ENCODE data around the gene PER3. TPM values are rescaled to one million over a fixed set of nuclear protein-coding genes. Genes with fewer than 3 reads are reported as not detected.
A peak's percentile ranks its signal among the peaks of the same experiment; 100 is the strongest.
"Not testable (repeated sequence)": the region's sequence is repeated elsewhere in the genome, so short reads cannot be mapped to it uniquely, and the experiment has no call there.

Gene PER3
- total RNA-seq, 3 donors from 2014 or later (not counting 1 experiment from before 2014, with no cell fraction given) = 9.1 to 20.8 (median 19.2) TPM

DNA sequence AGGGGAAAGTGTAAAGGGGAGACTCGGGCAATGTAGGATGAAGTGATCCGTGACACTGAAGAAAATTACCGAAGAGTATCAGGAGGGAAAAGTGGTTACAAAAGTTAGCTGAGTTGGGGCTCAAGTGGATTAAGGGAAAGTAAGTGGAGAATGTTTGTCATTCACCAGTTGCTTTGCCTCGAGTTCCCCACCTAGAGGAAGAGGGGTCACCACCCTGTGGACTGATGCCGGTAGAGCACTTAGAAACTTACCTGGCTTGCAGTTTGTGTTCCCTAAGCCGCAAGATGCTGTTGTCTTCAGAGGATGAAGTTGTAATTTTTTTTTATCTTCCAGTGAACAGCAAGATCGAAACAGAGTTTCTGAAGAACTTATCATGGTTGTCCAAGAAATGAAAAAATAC lies 1.0 kb downstream of the PER3 start:
- Histone ChIP-seq H3K27me3 (ENCODE audit: control insufficient read depth, insufficient read depth, low read length) (no peaks in the 10 kb centered on the region), H3K9me3 (ENCODE audit: control insufficient read depth, insufficient read depth, low read length) (no peaks in the 10 kb centered on the region), H3K36me3 (ENCODE audit: control insufficient read depth, insufficient read depth, low read length) (peaks cover 12% of the 10 kb centered on the region), H3K4me1 (ENCODE audit: control insufficient read depth, insufficient read depth, low read length) (peaks cover 35% of the 10 kb centered on the region), H3K27ac (ENCODE audit: low read length) (no peak overlapping the region), H3K4me3 (ENCODE audit: low read length) (no peak overlapping the region)
- TF ChIP-seq, protein P1, sequence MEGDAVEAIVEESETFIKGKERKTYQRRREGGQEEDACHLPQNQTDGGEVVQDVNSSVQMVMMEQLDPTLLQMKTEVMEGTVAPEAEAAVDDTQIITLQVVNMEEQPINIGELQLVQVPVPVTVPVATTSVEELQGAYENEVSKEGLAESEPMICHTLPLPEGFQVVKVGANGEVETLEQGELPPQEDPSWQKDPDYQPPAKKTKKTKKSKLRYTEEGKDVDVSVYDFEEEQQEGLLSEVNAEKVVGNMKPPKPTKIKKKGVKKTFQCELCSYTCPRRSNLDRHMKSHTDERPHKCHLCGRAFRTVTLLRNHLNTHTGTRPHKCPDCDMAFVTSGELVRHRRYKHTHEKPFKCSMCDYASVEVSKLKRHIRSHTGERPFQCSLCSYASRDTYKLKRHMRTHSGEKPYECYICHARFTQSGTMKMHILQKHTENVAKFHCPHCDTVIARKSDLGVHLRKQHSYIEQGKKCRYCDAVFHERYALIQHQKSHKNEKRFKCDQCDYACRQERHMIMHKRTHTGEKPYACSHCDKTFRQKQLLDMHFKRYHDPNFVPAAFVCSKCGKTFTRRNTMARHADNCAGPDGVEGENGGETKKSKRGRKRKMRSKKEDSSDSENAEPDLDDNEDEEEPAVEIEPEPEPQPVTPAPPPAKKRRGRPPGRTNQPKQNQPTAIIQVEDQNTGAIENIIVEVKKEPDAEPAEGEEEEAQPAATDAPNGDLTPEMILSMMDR (IDR thresholded peaks at IDR 0.05) = no peak
- ATAC-seq (no peak), DNase-seq (peak in 1 of 2 donors; percentile 25)
- H3K4me3 Mint-ChIP-seq = peak overlapping the region; percentile 18
- H3K4me1 Mint-ChIP-seq = peaks cover 21 to 25% of the 10 kb centered on the region in 2 donors
- peak overlapping the region; percentile 47 to 82 for H3K27ac Mint-ChIP-seq
- WGBS (ENCODE audit: insufficient coverage) = 97% methylated on average over 7 of the region's 7 CpGs
- peaks cover 13% of the 10 kb centered on the region for H3K36me3 Mint-ChIP-seq
- no peaks in the 10 kb centered on the region for H3K27me3 Mint-ChIP-seq (ENCODE audit: low read depth in 2 of 2)
- no peaks in the 10 kb centered on the region for H3K9me3 Mint-ChIP-seq
- intact Hi-C loops (cut with micrococcal nuclease) = loop anchor here (10.0 kb wide), 1 partner anchor 1000 kb away; the partner anchor contains the start of gene CAMTA1

DNA sequence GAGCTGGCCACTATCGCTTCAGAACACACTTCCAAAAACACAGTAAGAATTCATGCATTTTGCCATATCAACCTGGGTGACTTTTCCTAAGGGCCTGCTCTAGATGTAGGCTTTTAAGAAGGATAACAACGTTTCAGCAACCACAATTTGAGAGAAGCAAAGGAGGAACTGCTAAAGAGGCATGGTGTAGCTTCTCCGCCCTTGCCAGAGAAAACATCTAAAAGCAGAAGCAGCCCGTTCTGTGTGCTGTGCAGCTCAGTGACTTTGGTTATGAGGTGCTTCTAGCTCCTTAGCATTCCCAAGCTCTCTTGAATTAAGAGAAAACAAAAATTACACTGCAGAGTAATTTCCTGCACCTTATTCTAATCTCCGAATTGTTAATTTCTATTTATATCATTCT lies 2.7 kb downstream of the PER3 start:
- H3K27me3 Mint-ChIP-seq (ENCODE audit: low read depth in 2 of 2) = no peaks in the 10 kb centered on the region
- intact Hi-C loops (cut with micrococcal nuclease) = loop anchor here (10.0 kb wide), 1 partner anchor 1002 kb away; the partner anchor contains the start of gene CAMTA1
- no peak for ATAC-seq
- no peak for DNase-seq
- H3K27ac ChIP-seq (ENCODE audit: low read length) = no peak overlapping the region
- peaks cover 25% of the 10 kb centered on the region for H3K36me3 Mint-ChIP-seq
- H3K4me3 ChIP-seq (ENCODE audit: low read length) = no peak overlapping the region
- H3K27me3 ChIP-seq (ENCODE audit: control insufficient read depth, insufficient read depth, low read length) = no peaks in the 10 kb centered on the region
- H3K27ac Mint-ChIP-seq = peak overlapping the region in 1 of 2 donors; percentile 53
- peaks cover 8% of the 10 kb centered on the region for H3K9me3 ChIP-seq (ENCODE audit: control insufficient read depth, insufficient read depth, low read length)
- peaks cover 7% of the 10 kb centered on the region for H3K36me3 ChIP-seq (ENCODE audit: control insufficient read depth, insufficient read depth, low read length)
- H3K9me3 Mint-ChIP-seq = peaks cover 0 to 6% of the 10 kb centered on the region in 2 donors
- H3K4me1 ChIP-seq (ENCODE audit: control insufficient read depth, insufficient read depth, low read length) = peaks cover 24% of the 10 kb centered on the region
- H3K4me1 Mint-ChIP-seq = peaks cover 13 to 18% of the 10 kb centered on the region in 2 donors
- TF ChIP-seq, protein P1 (IDR thresholded peaks at IDR 0.05) = no peak
- WGBS (ENCODE audit: insufficient coverage) = 57% methylated on average over 4 of the region's 5 CpGs
- no peak overlapping the region for H3K4me3 Mint-ChIP-seq

DNA sequence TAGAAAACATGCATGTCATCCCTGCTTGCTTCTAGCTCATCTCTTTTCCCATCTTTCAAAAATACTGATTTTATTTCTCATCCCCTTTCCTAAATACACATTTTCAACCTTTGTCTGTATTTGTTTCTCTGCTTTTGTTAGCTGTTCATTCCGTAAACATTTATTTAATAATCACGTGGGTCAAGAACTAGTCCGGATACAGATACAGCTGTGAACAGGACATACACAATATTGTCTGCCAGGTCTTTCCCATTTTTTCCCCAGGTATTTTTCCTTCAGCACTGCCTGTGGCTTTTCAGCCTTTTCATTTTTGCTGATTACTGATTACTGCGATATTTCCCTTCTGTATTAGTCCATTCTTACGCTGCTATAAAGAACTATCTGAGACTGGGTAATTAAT lies 5.7 kb downstream of the PER3 start:
- Mint-ChIP-seq H3K9me3 (peaks cover 0 to 6% of the 10 kb centered on the region in 2 donors), H3K27ac (no peak overlapping the region), H3K36me3 (peaks cover 26% of the 10 kb centered on the region), H3K4me3 (no peak overlapping the region), H3K4me1 (peaks cover 0 to 4% of the 10 kb centered on the region in 2 donors), H3K27me3 (ENCODE audit: low read depth in 2 of 2) (no peaks in the 10 kb centered on the region)
- Histone ChIP-seq H3K27me3 (ENCODE audit: control insufficient read depth, insufficient read depth, low read length) (no peaks in the 10 kb centered on the region), H3K9me3 (ENCODE audit: control insufficient read depth, insufficient read depth, low read length) (peaks cover 8% of the 10 kb centered on the region), H3K36me3 (ENCODE audit: control insufficient read depth, insufficient read depth, low read length) (peaks cover 7% of the 10 kb centered on the region), H3K27ac (ENCODE audit: low read length) (no peak overlapping the region), H3K4me3 (ENCODE audit: low read length) (no peak overlapping the region), H3K4me1 (ENCODE audit: control insufficient read depth, insufficient read depth, low read length) (peaks cover 3% of the 10 kb centered on the region)
- DNase-seq (no peak), ATAC-seq (no peak)
- intact Hi-C loops (cut with micrococcal nuclease) = loop anchor here (10.0 kb wide), 1 partner anchor 1005 kb away; the partner anchor contains the start of gene CAMTA1
- 86% methylated on average over 4 of the region's 5 CpGs for WGBS (ENCODE audit: insufficient coverage)
- TF ChIP-seq, protein P1 (IDR thresholded peaks at IDR 0.05) = no peak

DNA sequence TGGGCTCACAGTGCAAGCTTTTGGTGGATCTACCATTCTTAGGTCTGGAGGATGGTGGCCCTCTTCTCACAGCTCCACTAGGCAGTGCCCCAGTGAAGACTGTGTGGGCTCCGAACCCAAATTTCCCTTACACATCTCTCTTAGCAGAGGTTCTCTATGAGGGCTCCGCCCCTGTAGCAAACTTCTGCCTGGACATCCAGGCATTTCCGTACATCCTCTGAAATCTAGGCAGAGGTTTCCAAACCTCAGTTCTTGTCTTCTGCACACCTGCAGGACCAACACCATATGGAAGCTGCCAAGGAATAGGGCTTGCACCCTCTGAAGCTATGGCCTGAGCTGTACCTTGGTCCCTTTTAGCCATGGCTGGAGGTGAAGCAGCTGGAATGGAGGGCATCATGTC lies 6.9 kb downstream of the PER3 start:
- H3K36me3 Mint-ChIP-seq = peaks cover 26% of the 10 kb centered on the region
- H3K4me3 ChIP-seq (ENCODE audit: low read length); ATAC-seq; H3K9me3 Mint-ChIP-seq; H3K4me1 Mint-ChIP-seq; H3K27ac ChIP-seq (ENCODE audit: low read length); H3K4me1 ChIP-seq (ENCODE audit: control insufficient read depth, insufficient read depth, low read length); DNase-seq; intact Hi-C loops (cut with micrococcal nuclease); H3K36me3 ChIP-seq (ENCODE audit: control insufficient read depth, insufficient read depth, low read length); H3K9me3 ChIP-seq (ENCODE audit: control insufficient read depth, insufficient read depth, low read length); H3K27me3 ChIP-seq (ENCODE audit: control insufficient read depth, insufficient read depth, low read length); H3K27me3 Mint-ChIP-seq (ENCODE audit: low read depth in 2 of 2); H3K27ac Mint-ChIP-seq; H3K4me3 Mint-ChIP-seq: not testable (repeated sequence)
- WGBS (ENCODE audit: insufficient coverage) = 97% methylated on average over 3 of the region's 3 CpGs

Measured in natural killer cell (primary cell).